Heart left ventricle (tissue), 16 donors: ENCODE data around the gene CERKL. TPM values are rescaled to one million over a fixed set of nuclear protein-coding genes. Genes with fewer than 3 reads are reported as not detected.

Experiments used
- ATAC-seq, 4 donors: fragments of 200-7000 bp; cut with Tn5 transposase; one replicate each; pipeline ENCODE4 v1.9.1; 2020 to 2022; ENCODE audit warnings: moderate library complexity in 4 of 4, mild to moderate bottlenecking in 3 of 4, moderate number of reproducible peaks in 1 of 4
- DNase-seq, 5 donors: peaks; one replicate each; pipeline ENCODE4 v3.0.0-alpha.2; 2020
- H3K27ac ChIP-seq, 12 donors: fragments of 200-600 bp; sonication (generic) in 4 of 12; one replicate each; pipeline versions ENCODE4 v1.5.0 to v1.8.0; 2016 to 2022; ENCODE audit warnings: mild to moderate bottlenecking in 2 of 12
- H3K27me3 ChIP-seq, 9 donors: fragments of 200-600 bp; sonication (generic) in 2 of 9; one replicate each; pipeline versions ENCODE4 v1.5.1 to v1.8.0; 2016 to 2022; ENCODE audit warnings: mild to moderate bottlenecking in 3 of 9
- H3K36me3 ChIP-seq, 9 donors: fragments of 200-600 bp; sonication (generic) in 2 of 9; one replicate each; pipeline versions ENCODE4 v1.5.0 to v1.8.0; 2018 to 2022; ENCODE audit warnings: mild to moderate bottlenecking in 2 of 9
- H3K4me1 ChIP-seq, 12 donors: fragments of 200-600 bp; sonication (generic) in 4 of 12; one replicate each; pipeline versions ENCODE4 v1.5.0 to v1.8.0; 2016 to 2022; ENCODE audit warnings: mild to moderate bottlenecking in 3 of 12
- H3K4me3 ChIP-seq, 12 donors: fragments of 200-600 bp; sonication (generic) in 4 of 12; one replicate each; pipeline versions ENCODE4 v1.5.0 to v1.8.0; 2017 to 2022; ENCODE audit warnings: mild to moderate bottlenecking in 9 of 12, moderate library complexity in 4 of 12
- H3K9me3 ChIP-seq, 12 donors: fragments of 200-600 bp; sonication (generic) in 4 of 12; one replicate each; pipeline versions ENCODE4 v1.5.0 to v1.8.0; 2016 to 2022; ENCODE audit warnings: mild to moderate bottlenecking in 1 of 12
- POLR2A ChIP-seq, 2 donors: fragments of 450-650 bp; IDR thresholded peaks; one replicate each; pipeline ENCODE4 v1.6.1; 2017; ENCODE audit warnings: antibody characterized with exemption in 2 of 2, mild to moderate bottlenecking in 2 of 2, moderate library complexity in 2 of 2
- WGBS, 4 donors: extraction: QIAGEN DNeasy Blood & Tissue Kit in 2 of 4; methylation state at CpG; one replicate each; pipeline versions ENCODE4 v1.1.5 to v1.1.7; 2013 to 2018; 5-methylcytosine and 5-hydroxymethylcytosine counted together
- intact Hi-C, 10 donors: fragments of 100-400 bp; cut with DNase I; formaldehyde crosslinking; loops; one replicate each; pipeline versions ENCODE4 v1.11.1 to v1.14.2; 2022
- polyA plus RNA-seq, 2 donors: library from polyadenylated mRNA; stranded (reverse); fragments of 200-250 nt; gene quantifications; one replicate each; pipeline ENCODE4 v1.2.3, GENCODE V29; 2013
- total RNA-seq, 9 donors: library from RNA; depleted of rRNA in 2 of 9; stranded (reverse); fragments of >200 nt in 2 of 9; fragmentation: NEBNext Ultra II Directional in 3 of 9; extraction: Animal tissue kit (Norgen Biotek cat#: 25700) in 3 of 9; gene quantifications; one replicate each; pipeline versions ENCODE4 v1.1.0 to v1.2.4, GENCODE V29; 2016 to 2023
- TF ChIP-seq, protein P1 (sequence below), 12 donors: fragments of 200-600 bp; sonication (generic) in 4 of 12; IDR thresholded peaks; one replicate each; pipeline versions ENCODE4 v1.5.0 to v1.8.0; 2018 to 2022; ENCODE audit warnings: antibody characterized with exemption in 12 of 12, mild to moderate bottlenecking in 5 of 12
- donor health status: ischemic (EF 13 %, LVEDD 7.1; RV severe dilation, severe dysfunction).
- donor health status: healthy with polysubstance abuse.
- donor health status: DM: no; HTN: yes; CAD: no.
- donor health status: DM: no; HTN: no; CAD: no.
- donor health status: ischemic (EF 25% LVEDD 6.9; RV normal size, moderate dysfunction).
- donor health status: ischemic (EF 25% LVEDD 5.7; RV mildly dilated, moderate dysfunction).
- donor health status: healthy.
- donor health status: DM: yes; HTN: yes; CAD: no.
- donor health status: ischemic (EF 35%, LVEDD 5.7; RV mildly dilated, moderate dysfunction).
- donor health status: nonischemic (EF 11% LVEDD 7.7; RV severe dilation, severe dysfunction).
- donor health status: DM: yes; HTN: yes; CAD: no.
- donor health status: PGD.
- donor health status: ischemic (EF 29% LVEDD 5.4; RV normal size, mild dysfunction).
- donor health status: nonischemic (EF 23%, LVEDD 6.1; RV moderate dilation, normal function).

Gene CERKL
- total and polyA plus RNA-seq, 11 donors = not detected

DNA sequence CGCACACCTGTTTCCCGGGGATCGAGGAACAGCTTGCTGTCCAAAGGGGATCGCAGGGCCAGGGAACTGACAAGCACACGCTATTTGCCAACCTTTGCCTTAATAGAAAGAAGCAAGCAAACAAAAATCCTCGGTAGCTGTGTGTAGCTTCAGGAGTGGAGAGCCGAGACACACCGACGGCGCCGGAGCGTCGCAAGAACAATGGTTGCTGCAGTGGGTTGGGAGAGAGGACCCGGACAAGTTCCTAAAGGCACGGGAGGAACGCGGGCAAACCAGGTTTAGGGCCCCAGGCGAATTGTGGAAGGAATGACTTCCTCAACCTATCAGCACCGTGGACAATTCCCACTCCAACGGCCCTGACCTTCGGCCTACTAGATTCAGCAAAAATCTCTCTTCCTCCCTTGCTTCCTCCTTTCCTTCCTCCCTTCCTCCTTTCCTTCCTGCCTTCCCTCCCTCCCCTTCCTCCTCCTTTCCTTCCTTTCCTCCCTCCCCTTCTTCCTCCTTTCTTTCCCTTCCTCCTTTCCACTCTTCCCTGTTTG is 28.3 kb upstream of the CERKL start:
- Histone ChIP-seq H3K4me1 (peaks cover 0 to 37% (median 6%) of the 10 kb centered on the region in 12 donors), H3K27me3 (peaks cover 26 to 96% (median 62%) of the 10 kb centered on the region in 9 donors), H3K27ac (no peak overlapping the region), H3K9me3 (no peaks in the 10 kb centered on the region), H3K4me3 (no peak overlapping the region), H3K36me3 (no peaks in the 10 kb centered on the region)
- DNase-seq (no peak), ATAC-seq (no peak)
- WGBS, 4 donors = 5 to 6% (median 5%) methylated on average over 20 to 21 of the region's 21 CpGs
- TF ChIP-seq POLR2A (IDR thresholded peaks at IDR 0.05) = no peak
- TF ChIP-seq, protein P1, sequence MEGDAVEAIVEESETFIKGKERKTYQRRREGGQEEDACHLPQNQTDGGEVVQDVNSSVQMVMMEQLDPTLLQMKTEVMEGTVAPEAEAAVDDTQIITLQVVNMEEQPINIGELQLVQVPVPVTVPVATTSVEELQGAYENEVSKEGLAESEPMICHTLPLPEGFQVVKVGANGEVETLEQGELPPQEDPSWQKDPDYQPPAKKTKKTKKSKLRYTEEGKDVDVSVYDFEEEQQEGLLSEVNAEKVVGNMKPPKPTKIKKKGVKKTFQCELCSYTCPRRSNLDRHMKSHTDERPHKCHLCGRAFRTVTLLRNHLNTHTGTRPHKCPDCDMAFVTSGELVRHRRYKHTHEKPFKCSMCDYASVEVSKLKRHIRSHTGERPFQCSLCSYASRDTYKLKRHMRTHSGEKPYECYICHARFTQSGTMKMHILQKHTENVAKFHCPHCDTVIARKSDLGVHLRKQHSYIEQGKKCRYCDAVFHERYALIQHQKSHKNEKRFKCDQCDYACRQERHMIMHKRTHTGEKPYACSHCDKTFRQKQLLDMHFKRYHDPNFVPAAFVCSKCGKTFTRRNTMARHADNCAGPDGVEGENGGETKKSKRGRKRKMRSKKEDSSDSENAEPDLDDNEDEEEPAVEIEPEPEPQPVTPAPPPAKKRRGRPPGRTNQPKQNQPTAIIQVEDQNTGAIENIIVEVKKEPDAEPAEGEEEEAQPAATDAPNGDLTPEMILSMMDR (IDR thresholded peaks at IDR 0.05) = no peak
- intact Hi-C loops = no loop called here

DNA sequence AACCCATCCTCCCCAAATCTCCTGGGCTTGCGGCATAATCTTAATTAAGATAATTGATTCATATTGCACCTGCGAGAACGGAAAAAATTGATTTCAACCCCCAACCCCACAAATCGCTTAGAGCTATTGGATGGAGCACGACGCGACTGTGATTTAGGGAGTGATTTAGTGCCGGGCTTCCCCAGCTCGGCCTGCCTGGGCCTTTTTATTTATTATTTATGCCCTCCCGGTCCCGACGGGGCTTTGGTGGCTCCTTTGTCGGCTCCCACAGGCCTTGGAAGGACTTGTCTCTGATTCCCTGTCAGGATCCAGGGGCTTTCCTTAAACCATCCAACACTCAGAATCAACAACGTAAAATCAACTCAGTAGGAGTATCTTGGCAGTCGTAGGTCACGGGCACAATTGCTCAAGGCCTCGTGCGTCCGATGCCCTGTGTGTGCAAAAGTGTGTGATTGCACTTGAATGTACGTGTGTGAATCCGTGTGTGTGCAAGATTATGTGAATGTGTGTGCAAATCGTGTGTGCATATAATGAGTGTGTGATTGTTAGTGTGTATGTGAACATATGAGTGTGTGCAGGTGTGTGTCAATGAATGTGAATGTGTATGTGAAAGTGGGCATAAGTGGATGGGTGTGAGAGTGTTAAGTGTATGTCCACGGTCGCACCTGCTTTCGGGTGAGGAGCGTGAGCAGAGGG is 27.7 kb upstream of the CERKL start:
- intact Hi-C loops = no loop called here
- Histone ChIP-seq H3K27me3 (peaks cover 26 to 97% (median 68%) of the 10 kb centered on the region in 9 donors), H3K27ac (no peak overlapping the region), H3K4me1 (peaks cover 0 to 37% (median 6%) of the 10 kb centered on the region in 12 donors), H3K9me3 (no peaks in the 10 kb centered on the region), H3K36me3 (no peaks in the 10 kb centered on the region), H3K4me3 (peak overlapping the region in 1 of 12 donors; percentile 7)
- TF ChIP-seq, protein P1 (IDR thresholded peaks at IDR 0.05) = no peak
- no peak for TF ChIP-seq POLR2A (IDR thresholded peaks at IDR 0.05)
- ATAC-seq = no peak
- DNase-seq = no peak
- 6 to 10% (median 7%) methylated on average over 25 to 26 of the region's 26 CpGs for WGBS, 4 donors

DNA sequence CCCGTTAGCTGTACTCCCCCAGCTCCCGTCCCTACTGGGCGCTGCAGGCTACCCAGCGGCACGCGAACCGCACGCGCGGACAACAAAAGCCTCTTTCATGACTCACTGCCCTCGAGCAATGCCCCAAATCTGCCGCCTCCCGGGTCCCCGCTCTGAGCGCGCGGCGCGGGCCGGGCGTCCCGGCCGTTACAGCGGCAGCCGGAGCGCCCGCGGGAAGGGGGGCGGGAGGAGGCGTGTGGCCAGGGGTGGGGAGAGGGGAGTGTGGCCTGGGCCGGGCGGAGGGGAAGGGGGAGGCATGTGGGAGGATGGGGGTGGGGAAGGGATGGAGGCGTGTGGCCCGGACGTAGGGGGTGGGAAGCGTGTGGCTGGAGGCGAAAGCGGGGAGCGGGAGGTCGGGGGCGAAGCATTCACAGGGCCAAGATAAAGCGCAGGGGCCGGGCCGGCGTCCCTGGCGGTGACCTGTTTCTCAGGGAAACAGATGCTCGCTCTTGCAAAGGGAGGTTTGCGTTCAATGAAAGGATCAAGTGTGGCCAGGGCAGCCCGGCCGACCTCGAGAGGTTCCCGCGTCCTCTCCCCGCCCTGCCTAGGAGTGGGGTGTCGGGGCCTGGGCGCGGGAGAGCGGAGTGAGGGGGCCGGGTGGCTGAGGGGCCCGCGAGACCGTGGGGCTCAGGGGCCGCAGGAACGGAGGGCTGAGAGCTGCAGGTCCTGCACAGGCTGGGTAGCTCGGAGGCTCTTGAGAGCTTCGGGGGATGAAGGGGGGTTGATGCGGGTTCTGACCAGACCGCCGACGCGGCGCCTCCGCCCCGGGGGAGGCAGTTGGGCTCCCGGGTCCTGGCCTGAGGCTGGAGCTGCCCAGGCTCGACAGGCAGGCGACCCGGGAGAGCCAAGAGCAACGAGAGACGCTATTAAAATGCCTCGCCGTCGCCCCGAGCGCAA is 26.9 kb upstream of the CERKL start:
- TF ChIP-seq, protein P1 (IDR thresholded peaks at IDR 0.05) = no peak
- Histone ChIP-seq H3K4me1 (peaks cover 0 to 37% (median 6%) of the 10 kb centered on the region in 12 donors), H3K27me3 (peaks cover 31 to 97% (median 75%) of the 10 kb centered on the region in 9 donors), H3K4me3 (peak overlapping the region in 3 of 12 donors; percentile 7 to 17 (median 14)), H3K27ac (no peak overlapping the region), H3K36me3 (no peaks in the 10 kb centered on the region), H3K9me3 (no peaks in the 10 kb centered on the region)
- DNase-seq = no peak
- 1 to 2% (median 2%) methylated on average over 60 to 85 of the region's 85 CpGs for WGBS, 4 donors
- no peak for ATAC-seq
- intact Hi-C loops = no loop called here
